Psoas muscle (tissue), 8 donors: ENCODE measurements around the gene GRK1. TPM values are rescaled to one million over a fixed set of nuclear protein-coding genes. Genes with fewer than 3 reads are reported as not detected.

ENCODE experiments used
- ATAC-seq, 4 donors: fragments of 200-7000 bp; cut with Tn5 transposase; one replicate each; pipeline ENCODE4 v1.9.1; 2020; ENCODE audit warnings: moderate library complexity in 3 of 4, mild to moderate bottlenecking in 2 of 4
- DNase-seq, 2 donors: peaks; one replicate each; pipeline ENCODE4 v3.0.0-alpha.2; 2020
- H3K27ac ChIP-seq: fragments of 200-600 bp; one replicate; pipeline ENCODE4 v1.8.0; 2022
- H3K27me3 ChIP-seq, 3 donors: fragments of 200-600 bp in 1 of 3; one replicate each; pipeline versions ENCODE4 v1.6.1 to v1.8.0; 2013 to 2022; ENCODE audit warnings: low read length in 2 of 3, mild to moderate bottlenecking in 2 of 3, moderate library complexity in 1 of 3; ENCODE audit not compliant: insufficient read depth in 3 of 3
- H3K36me3 ChIP-seq, 2 donors: fragments of 200-600 bp in 1 of 2; one replicate each; pipeline versions ENCODE4 v1.6.1 to v1.8.0; 2013 to 2022; ENCODE audit warnings: low read depth in 1 of 2, mild to moderate bottlenecking in 1 of 2, moderate library complexity in 1 of 2; ENCODE audit not compliant: insufficient read depth in 1 of 2
- H3K4me1 ChIP-seq: fragments of 200-600 bp; one replicate; pipeline ENCODE4 v1.8.0; 2022
- H3K4me3 ChIP-seq: fragments of 200-600 bp; one replicate; pipeline ENCODE4 v1.8.0; 2022; ENCODE audit warnings: mild to moderate bottlenecking
- H3K9me3 ChIP-seq: fragments of 200-600 bp; one replicate; pipeline ENCODE4 v1.8.0; 2022
- WGBS, 3 donors: extraction: QIAGEN DNeasy Blood & Tissue Kit; methylation state at CpG; one replicate each; pipeline versions ENCODE4 v1.1.6 to v1.1.7; 2013; 5-methylcytosine and 5-hydroxymethylcytosine counted together
- intact Hi-C, 2 donors: fragments of 100-400 bp; cut with DNase I; formaldehyde crosslinking; loops; one replicate each; pipeline versions ENCODE4 v1.11.0 to v1.14.2; 2022
- polyA plus RNA-seq, 3 donors: library from polyadenylated mRNA; stranded (reverse); fragments of 200-250 nt; gene quantifications; one replicate each; pipeline ENCODE4 v1.2.3, GENCODE V29; 2013
- total RNA-seq, 4 donors: library from RNA; stranded (reverse); fragmentation: NEBNext Ultra II Directional in 2 of 4; extraction: Animal tissue kit (Norgen Biotek cat#: 25700) in 2 of 4; gene quantifications; one replicate each; pipeline versions ENCODE4 v1.2.1 to v1.2.4, GENCODE V29; 2021 to 2023
- TF ChIP-seq, protein P1 (sequence below): fragments of 200-600 bp; IDR thresholded peaks from one replicate; pipeline ENCODE4 v1.8.0; 2022; ENCODE audit warnings: antibody characterized with exemption
- donor health status: healthy with polysubstance abuse.
- donor health status: DM: no; HTN: no; CAD: no; lungs with moderate emphysema.
- donor health status: Bipolar disorder and iron deficiency.
- donor health status: healthy.
- donor health status: DM: yes; HTN: yes; CAD: no.
- donor health status: DM: no; HTN: no; CAD: no.
- donor health status: DM: no; HTN: no; CAD: no.
- donor health status: DM: yes; HTN: yes; CAD: no.

GRK1 gene
- total and polyA plus RNA-seq, 7 donors = 0.10 TPM; not detected in 6

- no peak for ATAC-seq
- TF ChIP-seq, protein P1, sequence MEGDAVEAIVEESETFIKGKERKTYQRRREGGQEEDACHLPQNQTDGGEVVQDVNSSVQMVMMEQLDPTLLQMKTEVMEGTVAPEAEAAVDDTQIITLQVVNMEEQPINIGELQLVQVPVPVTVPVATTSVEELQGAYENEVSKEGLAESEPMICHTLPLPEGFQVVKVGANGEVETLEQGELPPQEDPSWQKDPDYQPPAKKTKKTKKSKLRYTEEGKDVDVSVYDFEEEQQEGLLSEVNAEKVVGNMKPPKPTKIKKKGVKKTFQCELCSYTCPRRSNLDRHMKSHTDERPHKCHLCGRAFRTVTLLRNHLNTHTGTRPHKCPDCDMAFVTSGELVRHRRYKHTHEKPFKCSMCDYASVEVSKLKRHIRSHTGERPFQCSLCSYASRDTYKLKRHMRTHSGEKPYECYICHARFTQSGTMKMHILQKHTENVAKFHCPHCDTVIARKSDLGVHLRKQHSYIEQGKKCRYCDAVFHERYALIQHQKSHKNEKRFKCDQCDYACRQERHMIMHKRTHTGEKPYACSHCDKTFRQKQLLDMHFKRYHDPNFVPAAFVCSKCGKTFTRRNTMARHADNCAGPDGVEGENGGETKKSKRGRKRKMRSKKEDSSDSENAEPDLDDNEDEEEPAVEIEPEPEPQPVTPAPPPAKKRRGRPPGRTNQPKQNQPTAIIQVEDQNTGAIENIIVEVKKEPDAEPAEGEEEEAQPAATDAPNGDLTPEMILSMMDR = no peak
- no peak overlapping the region for H3K27ac ChIP-seq
- H3K27me3 ChIP-seq = peaks cover 0 to 1% (median 0%) of the 10 kb centered on the region in 3 donors
- no peaks in the 10 kb centered on the region for H3K36me3 ChIP-seq
- H3K4me3 ChIP-seq = no peak overlapping the region
- 49 to 57% (median 57%) methylated on average over 24 of the region's 24 CpGs for WGBS, 3 donors
- intact Hi-C loops = no loop called here
- peak in 1 of 2 donors; percentile 50 for DNase-seq
- H3K9me3 ChIP-seq = no peaks in the 10 kb centered on the region
- H3K4me1 ChIP-seq = no peaks in the 10 kb centered on the region
Measured at GRCh38 chr13:113653264-113654174, 13.5 kb upstream of the GRK1 start.

DNA sequence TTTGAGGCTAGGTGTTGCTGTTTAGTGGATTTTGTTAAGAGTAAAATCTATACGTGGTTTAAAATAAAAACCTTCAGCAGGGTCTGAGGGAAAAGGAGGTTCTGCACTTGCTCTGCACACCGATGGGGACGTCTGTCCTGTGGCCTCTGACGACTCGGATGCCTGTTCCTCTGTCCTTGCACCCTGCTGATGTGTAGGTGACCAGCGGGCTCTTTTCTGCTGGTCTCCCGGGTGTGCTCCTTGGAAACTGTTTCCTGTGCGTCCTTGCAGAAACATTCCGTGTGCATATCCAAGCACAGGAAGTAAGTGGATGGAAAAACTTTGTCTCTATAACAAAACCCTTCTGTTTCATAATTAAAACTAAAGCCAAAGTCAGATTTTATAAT is 12.9 kb upstream of the GRK1 start:
- H3K4me3 ChIP-seq = no peak overlapping the region
- no peaks in the 10 kb centered on the region for H3K9me3 ChIP-seq
- WGBS, 3 donors = 56 to 68% (median 65%) methylated on average over 9 of the region's 9 CpGs
- intact Hi-C loops = no loop called here
- H3K27ac ChIP-seq = no peak overlapping the region
- H3K4me1 ChIP-seq = no peaks in the 10 kb centered on the region
- peaks cover 0 to 2% (median 0%) of the 10 kb centered on the region in 3 donors for H3K27me3 ChIP-seq
- TF ChIP-seq, protein P1 = no peak
- no peaks in the 10 kb centered on the region for H3K36me3 ChIP-seq
- no peak for ATAC-seq
- DNase-seq = no peak

GRCh38 chr13:113654591-113655345 is 12.3 kb upstream of the GRK1 start:
- TF ChIP-seq, protein P1 = no peak
- no peak overlapping the region for H3K27ac ChIP-seq
- H3K36me3 ChIP-seq = no peaks in the 10 kb centered on the region
- ATAC-seq (no peak), DNase-seq (peak in 1 of 2 donors; percentile 34)
- H3K27me3 ChIP-seq = peaks cover 0 to 2% (median 0%) of the 10 kb centered on the region in 3 donors
- H3K4me1 ChIP-seq = no peaks in the 10 kb centered on the region
- WGBS, 3 donors = 88 to 90% (median 89%) methylated on average over 39 of the region's 39 CpGs
- no peaks in the 10 kb centered on the region for H3K9me3 ChIP-seq
- intact Hi-C loops = no loop called here
- H3K4me3 ChIP-seq = no peak overlapping the region

GRCh38 chr13:113655346-113656002 is 11.5 kb upstream of the GRK1 start:
- TF ChIP-seq, protein P1 = no peak
- Histone ChIP-seq H3K27ac (no peak overlapping the region), H3K4me1 (no peaks in the 10 kb centered on the region), H3K4me3 (no peak overlapping the region), H3K27me3 (peaks cover 0 to 2% (median 0%) of the 10 kb centered on the region in 3 donors), H3K9me3 (no peaks in the 10 kb centered on the region), H3K36me3 (no peaks in the 10 kb centered on the region)
- intact Hi-C loops = no loop called here
- WGBS, 3 donors = 78 to 84% (median 80%) methylated on average over 15 of the region's 15 CpGs
- DNase-seq (peak in 1 of 2 donors; percentile 28), ATAC-seq (no peak)
